OCI-LY7 (cell line): ENCODE data around the gene KCNN3. TPM values are rescaled to one million over a fixed set of nuclear protein-coding genes. Genes with fewer than 3 reads are reported as not detected.

Source experiments
- BruUV-seq: library from RNA; stranded (reverse); fragments of 400-500 nt; replicated peaks from 2 replicates; lab custom pipeline; 2021; lab: Mats Ljungman, UMichigan
- CTCF ChIA-PET: fragments of 300-600 bp; sonication (Branson Sonifier 250); formaldehyde crosslinking; loops from one replicate; lab custom pipeline; 2022; ENCODE audit warnings: antibody characterized with exemption; ENCODE audit not compliant: unreplicated experiment; lab: Charles Lee
- POLR2A ChIA-PET: fragments of 300-600 bp; sonication (Branson Sonifier 250); formaldehyde crosslinking; loops from one replicate; lab custom pipeline; 2022; ENCODE audit warnings: antibody characterized with exemption; lab: Charles Lee
- DNase-seq: peaks from one replicate; pipeline ENCODE4 v3.0.0-alpha.2; 2015; ENCODE audit warnings: low spot score
- H2AFZ ChIP-seq: fragments of 200-600 bp; sonication (generic), shearing (Covaris generic); 2 replicates; pipeline ENCODE4 v1.6.1; 2014; ENCODE audit warnings: mild to moderate bottlenecking, antibody characterized with exemption, low read length, moderate library complexity
- H3K27ac ChIP-seq: fragments of 200-600 bp; sonication (generic); 2 replicates; pipeline ENCODE4 v1.5.1; 2014; ENCODE audit warnings: mixed run types, low read depth, mild to moderate bottlenecking, moderate library complexity, low read length, inconsistent platforms; ENCODE audit not compliant: poor library complexity, severe bottlenecking
- H3K36me3 ChIP-seq: fragments of 200-600 bp; sonication (generic); 2 replicates; pipeline ENCODE4 v1.6.1; 2014; ENCODE audit warnings: mild to moderate bottlenecking, antibody characterized with exemption, low read length, moderate library complexity, mixed read lengths; ENCODE audit not compliant: insufficient read depth
- H3K4me1 ChIP-seq: fragments of 200-600 bp; sonication (generic); 2 replicates; pipeline ENCODE4 v1.5.1; 2014; ENCODE audit warnings: mild to moderate bottlenecking, low read length; ENCODE audit not compliant: insufficient read depth, poor library complexity, severe bottlenecking
- H3K4me2 ChIP-seq: fragments of 200-600 bp; sonication (generic); 2 replicates; pipeline ENCODE4 v1.6.1; 2014; ENCODE audit warnings: mild to moderate bottlenecking, low read length
- H3K4me3 ChIP-seq: fragments of 200-600 bp; sonication (generic); 2 replicates; pipeline ENCODE4 v1.5.1; 2014; ENCODE audit warnings: mild to moderate bottlenecking, low read depth, low read length; ENCODE audit not compliant: poor library complexity, severe bottlenecking
- H3K79me2 ChIP-seq: fragments of 200-600 bp; sonication (generic); 2 replicates; pipeline ENCODE4 v1.6.1; 2016; ENCODE audit warnings: low read depth, mild to moderate bottlenecking, low read length, moderate library complexity, mixed read lengths; ENCODE audit not compliant: insufficient read depth
- H3K9me2 ChIP-seq: fragments of 200-600 bp; sonication (generic); 2 replicates; pipeline ENCODE4 v1.6.1; 2016; ENCODE audit warnings: mild to moderate bottlenecking, low read length, mixed read lengths; ENCODE audit not compliant: insufficient read depth
- H3K9me3 ChIP-seq: fragments of 200-600 bp; sonication (generic); 2 replicates; pipeline ENCODE4 v1.6.1; 2014; ENCODE audit warnings: mild to moderate bottlenecking, mixed run types, low read length, mixed read lengths
- H4K20me1 ChIP-seq: fragments of 200-600 bp; sonication (generic); 2 replicates; pipeline ENCODE4 v1.6.1; 2014; ENCODE audit warnings: mild to moderate bottlenecking, antibody characterized with exemption, low read length, moderate library complexity, mixed read lengths; ENCODE audit not compliant: insufficient read depth
- EZH2phosphoT487 ChIP-seq: fragments of 200-600 bp; sonication (generic); IDR thresholded peaks from 2 replicates; pipeline ENCODE4 v1.6.1; 2018; ENCODE audit warnings: low read depth, borderline replicate concordance, mild to moderate bottlenecking, mixed run types, antibody characterized with exemption, low read length, moderate library complexity, mixed read lengths
- intact Hi-C: fragments of 100-400 bp; cut with micrococcal nuclease; formaldehyde crosslinking; loops from one replicate; pipeline ENCODE4 v1.10.0; 2022; ENCODE audit not compliant: unreplicated experiment
- total RNA-seq, 2 experiments: library from RNA; depleted of rRNA in 1 of 2; stranded (reverse); fragments of >200 nt in 1 of 2; shearing (Covaris generic) in 1 of 2; gene quantifications; 2 replicates each; pipeline ENCODE4 v1.2.3, GENCODE V29; 2014 to 2022
- TF ChIP-seq, protein P1 (sequence below): fragments of 200-600 bp; sonication (generic); conservative IDR thresholded peaks from 2 replicates; pipeline ENCODE4 v1.5.1; 2014; ENCODE audit warnings: mild to moderate bottlenecking, antibody characterized with exemption, low read length, moderate library complexity, mixed read lengths

KCNN3 gene
- total RNA-seq, 2 experiments from 2014 or later, result 14.8 to 50.8 TPM

DNA sequence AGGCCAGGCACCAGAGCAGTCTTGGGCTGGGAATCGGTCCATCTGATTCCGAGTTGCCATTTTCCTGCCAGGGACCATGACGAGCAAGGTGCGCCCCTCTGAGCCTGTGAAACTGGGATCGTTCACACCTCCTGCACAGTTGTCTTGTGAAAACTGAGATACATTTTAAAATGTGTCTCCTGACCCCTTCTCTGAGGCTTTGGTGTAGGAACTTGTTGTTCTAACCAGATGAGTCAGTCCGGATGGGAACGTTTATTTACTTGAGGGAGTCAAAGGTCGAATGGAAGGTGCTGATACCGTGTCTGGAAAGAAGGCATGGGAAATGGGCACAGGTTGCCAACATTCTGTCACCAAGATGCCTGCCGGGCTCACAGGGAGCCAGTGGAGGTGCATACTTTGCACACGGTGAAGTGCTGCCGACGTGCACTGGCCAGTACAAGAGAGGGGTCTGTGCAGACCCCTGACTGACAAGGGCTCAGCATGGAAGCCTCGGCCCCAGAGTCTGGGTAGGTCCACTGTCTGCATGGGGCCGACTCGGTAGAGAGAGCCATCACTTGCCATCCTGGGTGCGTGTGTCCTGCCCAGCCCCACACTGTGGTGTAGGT lies 7.4 kb upstream of the KCNN3 start:
- Histone ChIP-seq H3K9me3 (no peaks in the 10 kb centered on the region), H3K4me3 (no peak overlapping the region), H3K27ac (no peak overlapping the region), H3K4me1 (peaks cover 3% of the 10 kb centered on the region), H3K79me2 (no peaks in the 10 kb centered on the region), H3K9me2 (no peaks in the 10 kb centered on the region), H3K36me3 (no peaks in the 10 kb centered on the region), H4K20me1 (no peaks in the 10 kb centered on the region), H2AFZ (no peak overlapping the region), H3K4me2 (no peak overlapping the region)
- no peak for DNase-seq
- intact Hi-C loops, result loop anchor here (5.0 kb wide), 1 partner anchor 395 kb away; no protein-coding TSS in a partner anchor
- CTCF ChIA-PET, result no interaction called here
- POLR2A ChIA-PET, result no interaction called here
- TF ChIP-seq, protein P1, sequence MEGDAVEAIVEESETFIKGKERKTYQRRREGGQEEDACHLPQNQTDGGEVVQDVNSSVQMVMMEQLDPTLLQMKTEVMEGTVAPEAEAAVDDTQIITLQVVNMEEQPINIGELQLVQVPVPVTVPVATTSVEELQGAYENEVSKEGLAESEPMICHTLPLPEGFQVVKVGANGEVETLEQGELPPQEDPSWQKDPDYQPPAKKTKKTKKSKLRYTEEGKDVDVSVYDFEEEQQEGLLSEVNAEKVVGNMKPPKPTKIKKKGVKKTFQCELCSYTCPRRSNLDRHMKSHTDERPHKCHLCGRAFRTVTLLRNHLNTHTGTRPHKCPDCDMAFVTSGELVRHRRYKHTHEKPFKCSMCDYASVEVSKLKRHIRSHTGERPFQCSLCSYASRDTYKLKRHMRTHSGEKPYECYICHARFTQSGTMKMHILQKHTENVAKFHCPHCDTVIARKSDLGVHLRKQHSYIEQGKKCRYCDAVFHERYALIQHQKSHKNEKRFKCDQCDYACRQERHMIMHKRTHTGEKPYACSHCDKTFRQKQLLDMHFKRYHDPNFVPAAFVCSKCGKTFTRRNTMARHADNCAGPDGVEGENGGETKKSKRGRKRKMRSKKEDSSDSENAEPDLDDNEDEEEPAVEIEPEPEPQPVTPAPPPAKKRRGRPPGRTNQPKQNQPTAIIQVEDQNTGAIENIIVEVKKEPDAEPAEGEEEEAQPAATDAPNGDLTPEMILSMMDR, result no peak
- TF ChIP-seq EZH2phosphoT487, result no peak
- BruUV-seq, result no TSS peak

- BruUV-seq, result no TSS peak
- Histone ChIP-seq H3K27ac (no peak overlapping the region), H3K4me1 (peaks cover 3% of the 10 kb centered on the region), H3K9me3 (no peaks in the 10 kb centered on the region), H3K4me2 (no peak overlapping the region), H3K36me3 (no peaks in the 10 kb centered on the region), H2AFZ (no peak overlapping the region), H4K20me1 (no peaks in the 10 kb centered on the region), H3K9me2 (no peaks in the 10 kb centered on the region), H3K4me3 (no peak overlapping the region), H3K79me2 (no peaks in the 10 kb centered on the region)
- intact Hi-C loops, result loop anchor here (5.0 kb wide), 1 partner anchor 395 kb away; no protein-coding TSS in a partner anchor
- POLR2A ChIA-PET, result no interaction called here
- TF ChIP-seq EZH2phosphoT487, result no peak
- TF ChIP-seq, protein P1, result no peak
- CTCF ChIA-PET, result interaction anchor here (1.2 kb wide), 1 partner anchor 18 kb away, joined by 3 read pairs; no protein-coding TSS in a partner anchor
- DNase-seq, result no peak
These were observed 6.8 kb upstream of the KCNN3 start for GRCh38 chr1:154876842-154877369.

DNA sequence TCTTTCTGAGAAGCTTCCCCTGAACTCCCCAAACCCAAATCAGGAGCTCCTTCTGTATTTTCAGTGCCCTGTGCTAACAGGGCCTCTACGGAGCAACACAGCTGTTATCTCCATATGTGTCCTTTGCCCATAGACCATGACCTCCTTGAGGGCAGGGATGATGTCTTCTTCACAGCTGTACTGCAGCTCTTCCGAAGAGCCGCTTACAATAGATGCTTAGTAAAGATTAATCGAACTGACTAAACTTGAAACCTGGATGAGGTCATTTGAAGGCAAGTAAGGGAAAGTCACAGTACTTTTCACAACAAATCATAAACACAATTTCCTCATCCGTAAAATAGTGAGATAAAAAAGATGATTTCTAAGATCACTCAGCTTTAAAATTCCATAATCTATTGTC lies 4.4 kb upstream of the KCNN3 start:
- Histone ChIP-seq H3K79me2 (no peaks in the 10 kb centered on the region), H2AFZ (no peak overlapping the region), H4K20me1 (no peaks in the 10 kb centered on the region), H3K9me3 (no peaks in the 10 kb centered on the region), H3K4me2 (no peak overlapping the region), H3K4me3 (no peak overlapping the region), H3K27ac (no peak overlapping the region), H3K4me1 (peaks cover 24% of the 10 kb centered on the region), H3K36me3 (no peaks in the 10 kb centered on the region), H3K9me2 (no peaks in the 10 kb centered on the region)
- CTCF ChIA-PET, result interaction anchor here (1.0 kb wide), 1 partner anchor 9 kb away, joined by 3 read pairs; no protein-coding TSS in a partner anchor
- POLR2A ChIA-PET, result interaction anchor here (0.6 to 1.9 kb wide), 3 partner anchors 14 to 315 kb away, joined by 3 to 4 read pairs (median 4); no protein-coding TSS in a partner anchor
- intact Hi-C loops, result no loop called here
- DNase-seq, result no peak
- TF ChIP-seq, protein P1, result no peak
- no peak for TF ChIP-seq EZH2phosphoT487
- no TSS peak for BruUV-seq
